ENCODE measurements around the gene WDR77.

WDR77 gene

GRCh38 chr1:111481387-111482221, 32.5 kb upstream of the WDR77 start:
- H2AFZ ChIP-seq (ENCODE audit: low read length), result peak overlapping the region; percentile 68; the same call in 1 of the 2 replicates

GRCh38 chr1:111480674-111481073, 31.6 kb upstream of the WDR77 start:
- H3K4me3 ChIP-seq (ENCODE audit: low read length, poor library complexity, severe bottlenecking), result no peak overlapping the region
- no peak overlapping the region for H3K4me2 ChIP-seq (ENCODE audit: low read depth, low read length, poor library complexity, severe bottlenecking)
- no peak overlapping the region for H2AFZ ChIP-seq (ENCODE audit: low read length)
- H3K9me3 ChIP-seq (ENCODE audit: insufficient read depth, low read depth, low read length), result no peaks in the 10 kb centered on the region
- H3K4me1 ChIP-seq (ENCODE audit: insufficient read depth, low read length, poor library complexity, severe bottlenecking), result peaks cover 34% of the 10 kb centered on the region
- 0 out of 2 replicates have a peak, but pooled peaks cover 4% of the 10 kb centered on the region for H3F3A ChIP-seq (ENCODE audit: low read depth)
- no peak overlapping the region for H3K9ac ChIP-seq (ENCODE audit: low read depth, low read length, poor library complexity, severe bottlenecking)
- H3K36me3 ChIP-seq (ENCODE audit: insufficient read depth, low read length), result no peaks in the 10 kb centered on the region
- no peaks in the 10 kb centered on the region for H3K79me2 ChIP-seq (ENCODE audit: insufficient read depth, low read length)
- TF ChIP-seq EZH2phosphoT487 (IDR thresholded peaks at IDR 0.05; ENCODE audit: borderline replicate concordance), result no peak
- no peak for TF ChIP-seq CTCF (conservative IDR thresholded peaks at IDR 0.05; ENCODE audit: low read length)
- no peaks in the 10 kb centered on the region for H4K20me1 ChIP-seq (ENCODE audit: insufficient read depth, low read length, poor library complexity, severe bottlenecking)
- H3K27me3 ChIP-seq (ENCODE audit: insufficient read depth, low read length, poor library complexity, severe bottlenecking), result no peaks in the 10 kb centered on the region
- no peaks in the 10 kb centered on the region for H3K9me2 ChIP-seq (replicated peaks; ENCODE audit: low read depth, low read length)

More at GRCh38 chr1:111481387-111482221, 32.5 kb upstream of the WDR77 start:
- Histone ChIP-seq H3K79me2 (ENCODE audit: insufficient read depth, low read length) (no peaks in the 10 kb centered on the region), H3K9ac (ENCODE audit: low read depth, low read length, poor library complexity, severe bottlenecking) (peak overlapping the region; percentile 26), H3K4me2 (ENCODE audit: low read depth, low read length, poor library complexity, severe bottlenecking) (no peak overlapping the region), H3K27me3 (ENCODE audit: insufficient read depth, low read length, poor library complexity, severe bottlenecking) (no peaks in the 10 kb centered on the region), H3F3A (ENCODE audit: low read depth) (0 out of 2 replicates have a peak, but pooled peaks cover 4% of the 10 kb centered on the region), H3K36me3 (ENCODE audit: insufficient read depth, low read length) (no peaks in the 10 kb centered on the region), H4K20me1 (ENCODE audit: insufficient read depth, low read length, poor library complexity, severe bottlenecking) (no peaks in the 10 kb centered on the region), H3K4me1 (ENCODE audit: insufficient read depth, low read length, poor library complexity, severe bottlenecking) (peaks cover 25% of the 10 kb centered on the region), H3K9me2 (replicated peaks; ENCODE audit: low read depth, low read length) (no peaks in the 10 kb centered on the region), H3K9me3 (ENCODE audit: insufficient read depth, low read depth, low read length) (no peaks in the 10 kb centered on the region), H3K4me3 (ENCODE audit: low read length, poor library complexity, severe bottlenecking) (no peak overlapping the region)
- no peak for TF ChIP-seq EZH2phosphoT487 (IDR thresholded peaks at IDR 0.05; ENCODE audit: borderline replicate concordance)
- TF ChIP-seq CTCF (conservative IDR thresholded peaks at IDR 0.05; ENCODE audit: low read length), result peak; percentile 85

GRCh38 chr1:111476761-111477309, 27.8 kb upstream of the WDR77 start:
- Histone ChIP-seq H3K27me3 (ENCODE audit: insufficient read depth, low read length, poor library complexity, severe bottlenecking) (no peaks in the 10 kb centered on the region), H4K20me1 (ENCODE audit: insufficient read depth, low read length, poor library complexity, severe bottlenecking) (no peaks in the 10 kb centered on the region), H3K9me2 (replicated peaks; ENCODE audit: low read depth, low read length) (no peaks in the 10 kb centered on the region), H3K4me1 (ENCODE audit: insufficient read depth, low read length, poor library complexity, severe bottlenecking) (peaks cover 36% of the 10 kb centered on the region), H3K9me3 (ENCODE audit: insufficient read depth, low read depth, low read length) (no peaks in the 10 kb centered on the region), H3K79me2 (ENCODE audit: insufficient read depth, low read length) (no peaks in the 10 kb centered on the region), H3K9ac (ENCODE audit: low read depth, low read length, poor library complexity, severe bottlenecking) (peak overlapping the region; percentile 60), H3F3A (ENCODE audit: low read depth) (peaks cover 8% of the 10 kb centered on the region; the same call in 1 of the 2 replicates), H2AFZ (ENCODE audit: low read length) (peak overlapping the region; percentile 77), H3K4me2 (ENCODE audit: low read depth, low read length, poor library complexity, severe bottlenecking) (peak overlapping the region; percentile 84), H3K36me3 (ENCODE audit: insufficient read depth, low read length) (no peaks in the 10 kb centered on the region), H3K4me3 (ENCODE audit: low read length, poor library complexity, severe bottlenecking) (peak overlapping the region; percentile 63)
- no peak for TF ChIP-seq CTCF (conservative IDR thresholded peaks at IDR 0.05; ENCODE audit: low read length)
- no peak for TF ChIP-seq EZH2phosphoT487 (IDR thresholded peaks at IDR 0.05; ENCODE audit: borderline replicate concordance)
